GM13976 (cell line): ENCODE measurements around the gene LRRC71.

Source experiments
- DNase-seq: peaks from one replicate; pipeline ENCODE4 v3.0.0; 2012; ENCODE audit warnings: low spot score
- in situ Hi-C: fragments of 300-500 bp; cut with MboI; formaldehyde crosslinking; loops from one replicate; pipeline ENCODE4 v1.12.0; 2022; ENCODE audit warnings: low sequenced_read_pairs, mixed read lengths, inconsistent platforms; ENCODE audit not compliant: unreplicated experiment
- TF ChIP-seq, protein P1 (sequence below): IDR thresholded peaks from 2 replicates; pipeline ENCODE4 v1.5.1; 2012; ENCODE audit warnings: borderline replicate concordance, mild to moderate bottlenecking; ENCODE audit not compliant: insufficient read depth; ENCODE audit errors: extremely low read depth, missing control alignments, control extremely low read depth

LRRC71 gene

GRCh38 chr1:156898971-156899664, 21.3 kb upstream of the LRRC71 start:
- no peak for DNase-seq
- in situ Hi-C loops, result no loop called here
- TF ChIP-seq, protein P1, sequence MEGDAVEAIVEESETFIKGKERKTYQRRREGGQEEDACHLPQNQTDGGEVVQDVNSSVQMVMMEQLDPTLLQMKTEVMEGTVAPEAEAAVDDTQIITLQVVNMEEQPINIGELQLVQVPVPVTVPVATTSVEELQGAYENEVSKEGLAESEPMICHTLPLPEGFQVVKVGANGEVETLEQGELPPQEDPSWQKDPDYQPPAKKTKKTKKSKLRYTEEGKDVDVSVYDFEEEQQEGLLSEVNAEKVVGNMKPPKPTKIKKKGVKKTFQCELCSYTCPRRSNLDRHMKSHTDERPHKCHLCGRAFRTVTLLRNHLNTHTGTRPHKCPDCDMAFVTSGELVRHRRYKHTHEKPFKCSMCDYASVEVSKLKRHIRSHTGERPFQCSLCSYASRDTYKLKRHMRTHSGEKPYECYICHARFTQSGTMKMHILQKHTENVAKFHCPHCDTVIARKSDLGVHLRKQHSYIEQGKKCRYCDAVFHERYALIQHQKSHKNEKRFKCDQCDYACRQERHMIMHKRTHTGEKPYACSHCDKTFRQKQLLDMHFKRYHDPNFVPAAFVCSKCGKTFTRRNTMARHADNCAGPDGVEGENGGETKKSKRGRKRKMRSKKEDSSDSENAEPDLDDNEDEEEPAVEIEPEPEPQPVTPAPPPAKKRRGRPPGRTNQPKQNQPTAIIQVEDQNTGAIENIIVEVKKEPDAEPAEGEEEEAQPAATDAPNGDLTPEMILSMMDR, result no peak

DNA sequence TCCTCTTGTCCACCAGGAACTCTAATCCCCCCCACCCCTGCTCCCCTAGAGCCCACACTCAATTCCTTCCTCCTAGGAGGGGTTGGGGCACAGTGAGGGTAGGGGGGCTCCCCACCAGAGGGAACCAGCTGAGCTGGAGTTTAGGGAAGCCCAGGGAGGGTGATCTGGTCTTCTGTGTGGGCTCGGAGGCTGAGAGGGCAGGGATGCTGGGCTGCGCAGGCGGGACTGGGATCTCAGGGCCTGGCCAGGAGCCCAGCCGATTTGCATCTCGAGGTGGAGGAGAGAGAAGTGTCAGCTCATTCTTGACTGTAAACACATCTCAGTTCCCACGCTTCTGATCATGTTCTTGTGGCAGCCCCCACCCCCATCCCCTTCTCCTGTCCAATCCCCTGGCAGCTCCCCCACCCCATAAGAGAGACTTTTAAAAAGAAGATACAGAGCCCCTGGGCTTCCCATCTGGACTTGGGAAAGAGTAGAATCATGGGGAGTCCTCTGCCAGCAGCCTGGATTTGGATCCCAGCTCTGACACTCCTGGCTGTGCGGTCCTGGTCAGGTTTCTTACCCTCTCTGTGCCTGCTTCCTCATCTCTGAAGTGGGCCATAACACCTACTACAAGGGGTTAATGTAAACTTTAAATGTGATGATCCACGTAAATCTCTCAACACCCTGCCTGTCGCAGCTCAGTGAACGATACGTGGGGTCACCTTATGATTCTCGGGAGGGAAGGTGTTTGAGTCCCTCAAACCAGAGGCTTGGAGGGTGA, 20.3 kb upstream of the LRRC71 start:
- in situ Hi-C loops, result no loop called here
- TF ChIP-seq, protein P1, result no peak
- no peak for DNase-seq

DNA sequence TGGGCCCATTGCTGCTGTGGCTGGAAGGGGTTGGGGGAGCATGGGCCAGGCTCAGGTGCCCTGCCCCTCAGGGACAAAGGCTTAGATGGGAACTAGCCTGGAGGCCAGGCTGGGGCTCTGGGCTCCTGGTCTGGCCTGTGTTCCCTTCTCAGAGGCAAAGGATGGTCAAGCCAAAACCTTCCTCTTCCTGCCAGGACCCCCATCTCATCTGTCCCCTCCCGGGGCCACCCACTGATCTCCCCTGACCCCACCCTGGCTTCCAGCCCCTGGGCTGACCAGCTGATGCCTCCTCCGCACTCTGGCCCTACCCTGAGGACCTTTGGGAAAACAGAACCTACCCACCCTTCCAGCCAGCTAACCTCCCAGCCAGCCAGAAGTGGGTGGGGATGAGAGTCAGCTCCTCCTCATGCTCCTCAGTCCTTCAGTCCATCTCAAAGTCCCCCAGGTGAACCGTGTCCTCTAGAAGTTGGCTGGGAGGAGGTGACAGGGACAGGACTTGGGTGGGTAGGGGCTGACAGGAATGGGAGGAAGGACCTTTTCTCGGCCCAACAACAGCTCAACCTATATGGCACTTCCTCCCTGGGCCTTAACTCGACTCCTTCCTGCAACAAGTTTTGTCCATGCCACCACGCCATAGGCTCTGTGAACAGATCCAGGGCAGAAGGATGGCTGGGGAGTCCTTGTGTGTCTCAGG, 19.4 kb upstream of the LRRC71 start:
- in situ Hi-C loops, result no loop called here
- TF ChIP-seq, protein P1, result no peak
- DNase-seq, result no peak

- TF ChIP-seq, protein P1, result no peak
- in situ Hi-C loops, result no loop called here
- DNase-seq, result no peak
Observed at GRCh38 chr1:156901590-156901900, 18.9 kb upstream of the LRRC71 start.

DNA sequence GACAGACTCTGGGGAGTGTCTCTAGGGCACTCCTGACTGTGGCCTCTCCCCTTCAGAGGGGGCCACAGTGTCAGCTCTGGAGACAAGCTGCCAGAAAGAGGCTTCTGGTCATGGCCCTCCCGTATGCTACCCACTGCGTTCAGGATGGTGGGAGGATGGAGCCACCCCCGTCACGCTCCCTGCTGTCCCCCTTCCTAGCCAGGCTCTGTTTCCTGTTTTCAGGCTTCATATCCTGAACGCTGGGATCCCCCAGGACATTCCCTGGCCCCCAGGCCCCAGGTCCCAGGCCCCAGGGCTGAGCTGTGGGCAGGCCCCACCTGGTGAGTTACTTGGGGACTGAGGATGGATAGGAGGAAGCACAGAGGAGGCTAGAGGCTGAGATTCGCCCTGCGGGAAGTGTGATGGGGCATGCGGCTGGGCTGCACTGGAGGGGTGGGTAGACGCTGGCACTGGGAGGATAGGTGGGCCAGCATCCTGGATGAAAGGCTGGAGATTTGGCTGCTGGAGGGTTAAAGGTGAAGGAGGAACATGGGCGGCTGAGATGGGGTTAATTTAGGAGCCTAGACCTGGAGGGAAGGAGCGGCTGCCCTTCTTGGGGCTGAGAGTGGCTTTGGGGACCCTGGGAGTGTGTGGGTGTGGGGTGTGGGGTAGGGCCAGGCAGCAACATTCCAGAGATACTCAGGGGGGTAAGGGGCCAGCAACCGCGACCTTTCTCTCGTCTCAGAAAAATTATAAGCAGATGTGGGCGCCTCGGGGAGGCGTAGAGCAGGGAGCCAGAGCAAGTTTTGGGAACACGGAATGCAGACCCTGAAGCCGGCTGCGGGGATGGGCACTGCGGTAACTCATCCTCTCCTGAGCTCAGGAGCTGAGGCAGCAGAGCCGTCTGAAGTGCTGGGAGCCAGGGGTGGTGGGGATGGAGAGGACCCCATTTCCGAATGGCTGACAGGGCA, 18.2 kb upstream of the LRRC71 start:
- no peak for DNase-seq
- TF ChIP-seq, protein P1, result no peak
- in situ Hi-C loops, result no loop called here
